A549 (cell line): Measurements from ENCODE around the gene UBXN2A. TPM values are rescaled to one million over a fixed set of nuclear protein-coding genes. Genes with fewer than 3 reads are reported as not detected.

Experiments
- ATAC-seq, 2 experiments: fragments of 200-7000 bp in 1 of 2; fragments of >200 bp in 1 of 2; cut with Nextera tagmentation in 1 of 2; cut with Tn5 transposase in 1 of 2; 3 replicates each; pipeline versions ENCODE4 v1.8.0 to v1.9.1; 2018 to 2020; ENCODE audit warnings: mild to moderate bottlenecking in 1 of 2, moderate library complexity in 1 of 2
- CTCF ChIA-PET: fragments of 300-600 bp; sonication (Branson Sonifier 250); formaldehyde crosslinking; extraction: SDS; loops from one replicate; lab custom pipeline; 2021; ENCODE audit warnings: antibody characterized with exemption, inconsistent platforms; lab: Yijun Ruan, JAX
- POLR2A ChIA-PET: fragments of 350-600 bp; formaldehyde crosslinking; extraction: SDS; loops from one replicate; lab custom pipeline; 2021; ENCODE audit warnings: antibody characterized with exemption, inconsistent platforms; lab: Yijun Ruan, JAX
- DNase-seq, 2 experiments: peaks; one replicate each; pipeline versions ENCODE4 v3.0.0 to v3.0.0-alpha.2; 2011 to 2016; ENCODE audit warnings: low read depth in 1 of 2, low spot score in 1 of 2
- FAIRE-seq: peaks from 2 replicates; lab custom pipeline; 2011; peaks lifted over from hg19 to GRCh38; lab: Jason Lieb, UNC
- H3K27ac ChIP-seq, 2 experiments: fragments of >200 bp; sonication (Bioruptor Twin); formaldehyde crosslinking; 3 replicates each; pipeline ENCODE4 v1.5.1; 2016 to 2017
- H3K4me1 ChIP-seq: fragments of >200 bp; sonication (Bioruptor Twin); formaldehyde crosslinking; 3 replicates; pipeline ENCODE4 v1.6.1; 2016
- H3K4me2 ChIP-seq: fragments of >200 bp; sonication (Bioruptor Twin); formaldehyde crosslinking; 3 replicates; pipeline ENCODE4 v1.6.1; 2016
- H3K4me3 ChIP-seq: fragments of >200 bp; sonication (Bioruptor Twin); formaldehyde crosslinking; 3 replicates; pipeline ENCODE4 v1.5.1; 2016
- H3K9me3 ChIP-seq: fragments of >200 bp; sonication (Bioruptor Twin); formaldehyde crosslinking; 3 replicates; pipeline ENCODE4 v1.6.1; 2016
- BHLHE40 ChIP-seq: IDR thresholded peaks from 2 replicates; pipeline ENCODE4 v1.6.1; 2012; ENCODE audit warnings: low read depth, low read length, inconsistent platforms
- CBX8 ChIP-seq: fragments of 200-600 bp; sonication (generic); IDR thresholded peaks from 2 replicates; pipeline ENCODE4 v1.6.1; 2016
- CHD2 ChIP-seq: fragments of 150-350 bp; IDR thresholded peaks from 2 replicates; pipeline ENCODE4 v1.6.1; 2014; ENCODE audit warnings: low read length; ENCODE audit not compliant: partially characterized antibody
- CHD4 ChIP-seq: fragments of 200-600 bp; sonication (generic); IDR thresholded peaks from 2 replicates; pipeline ENCODE4 v1.6.1; 2016; ENCODE audit warnings: antibody characterized with exemption, mild to moderate bottlenecking, borderline replicate concordance
- EHMT2 ChIP-seq: fragments of 200-600 bp; sonication (generic); IDR thresholded peaks from 2 replicates; pipeline ENCODE4 v1.6.1; 2016; ENCODE audit warnings: antibody characterized with exemption, low read depth, mild to moderate bottlenecking, moderate library complexity
- EP300 ChIP-seq, 2 experiments: fragments of >200 bp; sonication (Bioruptor Twin); formaldehyde crosslinking; IDR thresholded peaks; 2 replicates in 1 of 2; 3 replicates in 1 of 2; pipeline ENCODE4 v1.6.1; 2016 to 2017
- FOSL2 ChIP-seq, 2 experiments: fragments of 450-650 bp in 1 of 2; fragments of >200 bp in 1 of 2; sonication (Bioruptor Twin) in 1 of 2; formaldehyde crosslinking; IDR thresholded peaks; 2 replicates each; pipeline versions ENCODE4 v1.5.0 to v1.6.1; 2016 to 2020; ENCODE audit warnings: mild to moderate bottlenecking in 1 of 2, moderate library complexity in 1 of 2
- HDAC2 ChIP-seq: fragments of 200-600 bp; sonication (generic); IDR thresholded peaks from 2 replicates; pipeline ENCODE4 v1.6.1; 2016
- HEYL ChIP-seq: fragments of 250-450 bp; sonication (Bioruptor Pico); IDR thresholded peaks from 2 replicates; pipeline ENCODE4 v1.8.0; 2021; ENCODE audit warnings: mild to moderate bottlenecking, moderate library complexity
- HOXA7 ChIP-seq: fragments of 250-450 bp; sonication (Bioruptor Pico); IDR thresholded peaks from 2 replicates; pipeline ENCODE4 v1.5.0; 2020; ENCODE audit warnings: mild to moderate bottlenecking, moderate library complexity
- JUNB ChIP-seq: fragments of >200 bp; sonication (Bioruptor Twin); formaldehyde crosslinking; IDR thresholded peaks from 2 replicates; pipeline ENCODE4 v1.6.1; 2016
- KDM1A ChIP-seq: fragments of 200-600 bp; sonication (generic); IDR thresholded peaks from 2 replicates; pipeline ENCODE4 v1.6.1; 2016; ENCODE audit warnings: low read depth, mild to moderate bottlenecking
- KDM5A ChIP-seq: fragments of 200-600 bp; sonication (generic); IDR thresholded peaks from 2 replicates; pipeline ENCODE4 v1.6.1; 2016; ENCODE audit warnings: antibody characterized with exemption, mild to moderate bottlenecking
- MAFK ChIP-seq: fragments of 450-650 bp; IDR thresholded peaks from 2 replicates; pipeline ENCODE4 v1.6.1; 2014; ENCODE audit not compliant: partially characterized antibody
- MAZ ChIP-seq: fragments of 150-350 bp; IDR thresholded peaks from 2 replicates; pipeline ENCODE4 v1.6.1; 2014; ENCODE audit warnings: antibody characterized with exemption, low read depth, low read length, borderline replicate concordance
- MYC ChIP-seq: IDR thresholded peaks from 2 replicates; pipeline ENCODE4 v1.6.1; 2012; ENCODE audit warnings: mild to moderate bottlenecking, inconsistent platforms, low read length, improper control_type of control experiment, borderline replicate concordance
- PHF8 ChIP-seq: fragments of 200-600 bp; sonication (generic); IDR thresholded peaks from 2 replicates; pipeline ENCODE4 v1.6.1; 2016; ENCODE audit warnings: low read depth, mild to moderate bottlenecking, antibody characterized with exemption, moderate library complexity, borderline replicate concordance
- POLR2AphosphoS2 ChIP-seq: conservative IDR thresholded peaks from 2 replicates; pipeline ENCODE4 v1.6.1; 2012; ENCODE audit warnings: low read length, improper control_type of control experiment, inconsistent platforms
- RAD21 ChIP-seq, 2 experiments: fragments of >200 bp in 1 of 2; sonication (Bioruptor Twin) in 1 of 2; formaldehyde crosslinking in 1 of 2; IDR thresholded peaks in 1 of 2; conservative IDR thresholded peaks in 1 of 2; 2 replicates in 1 of 2; 3 replicates in 1 of 2; pipeline ENCODE4 v1.6.1; 2012 to 2018; ENCODE audit warnings: inconsistent platforms in 1 of 2
- RARB ChIP-seq: fragments of 250-450 bp; sonication (Bioruptor Pico); IDR thresholded peaks from 2 replicates; pipeline ENCODE4 v1.8.0; 2021; ENCODE audit warnings: mild to moderate bottlenecking, moderate library complexity
- RCOR1 ChIP-seq: fragments of 150-350 bp; IDR thresholded peaks from 2 replicates; pipeline ENCODE4 v1.6.1; 2014; ENCODE audit warnings: antibody characterized with exemption, low read length, low read depth
- RNF2 ChIP-seq: fragments of 200-600 bp; sonication (generic); IDR thresholded peaks from 2 replicates; pipeline ENCODE4 v1.6.1; 2016; ENCODE audit warnings: low read depth, mild to moderate bottlenecking, antibody characterized with exemption, moderate library complexity, borderline replicate concordance
- SREBF2 ChIP-seq: fragments of 450-650 bp; IDR thresholded peaks from 2 replicates; pipeline ENCODE4 v1.6.1; 2014; ENCODE audit warnings: mild to moderate bottlenecking, moderate library complexity
- TFCP2L1 ChIP-seq: fragments of 250-450 bp; sonication (Bioruptor Pico); IDR thresholded peaks from 2 replicates; pipeline ENCODE4 v1.5.0; 2021; ENCODE audit warnings: mild to moderate bottlenecking
- TP53 ChIP-seq: fragments of 250-450 bp; sonication (Bioruptor Pico); IDR thresholded peaks from 2 replicates; pipeline ENCODE4 v1.5.0; 2021; ENCODE audit warnings: mild to moderate bottlenecking, moderate library complexity
- ZFP36 ChIP-seq: fragments of 450-650 bp; IDR thresholded peaks from 2 replicates; pipeline ENCODE4 v1.6.1; 2014; ENCODE audit warnings: borderline replicate concordance; ENCODE audit not compliant: partially characterized antibody
- ZNF302 ChIP-seq: fragments of 250-450 bp; sonication (Bioruptor Pico); IDR thresholded peaks from 2 replicates; pipeline ENCODE4 v1.9.0; 2021; ENCODE audit warnings: inconsistent platforms, mild to moderate bottlenecking, moderate library complexity
- WGBS: methylation state at CpG from one replicate; pipeline ENCODE4 v1.1.6; 2017; ENCODE audit errors: missing lambda C conversion rate; 5-methylcytosine and 5-hydroxymethylcytosine counted together
- polyA minus RNA-seq: library from RNA; depleted of rRNA, polyadenylated mRNA; stranded (reverse); fragments of >200 nt; gene quantifications from 2 replicates; pipeline ENCODE4 v1.2.3, GENCODE V29; 2011; rRNA and poly(A)+ RNA removed
- polyA plus RNA-seq, 4 experiments: library from polyadenylated mRNA; depleted of rRNA in 3 of 4; stranded (reverse); fragments of >200 nt; fragmentation: RNase III in 1 of 4; extraction: RNeasy Plus Mini Kit Qiagen cat#74134 plus additional on column Dnase treatment in 1 of 4; gene quantifications; 2 replicates in 3 of 4; 3 replicates in 1 of 4; pipeline ENCODE4 v1.2.3, GENCODE V29; 2011 to 2017
- TF ChIP-seq, protein P1 (sequence below): fragments of >200 bp; sonication (Bioruptor Twin); formaldehyde crosslinking; IDR thresholded peaks from 3 replicates; pipeline ENCODE4 v1.5.1; 2016
- TF ChIP-seq, protein P2 (sequence below): IDR thresholded peaks from 2 replicates; pipeline ENCODE4 v1.6.1; 2012
- TF ChIP-seq, protein P3 (sequence below): fragments of 150-350 bp; IDR thresholded peaks from 2 replicates; pipeline ENCODE4 v1.6.1; 2014; ENCODE audit warnings: low read depth, mild to moderate bottlenecking, low read length
- TF ChIP-seq, protein P4 (sequence below): fragments of 450-650 bp; IDR thresholded peaks from 2 replicates; pipeline ENCODE4 v1.6.1; 2014; ENCODE audit warnings: antibody characterized with exemption
- TF ChIP-seq, protein P5 (sequence below): fragments of >200 bp; sonication (Bioruptor Twin); formaldehyde crosslinking; IDR thresholded peaks from 2 replicates; pipeline ENCODE4 v1.6.1; 2016
- TF ChIP-seq, protein P6 (sequence below): IDR thresholded peaks from 2 replicates; pipeline ENCODE4 v1.6.1; 2012

The UBXN2A gene, protein sequence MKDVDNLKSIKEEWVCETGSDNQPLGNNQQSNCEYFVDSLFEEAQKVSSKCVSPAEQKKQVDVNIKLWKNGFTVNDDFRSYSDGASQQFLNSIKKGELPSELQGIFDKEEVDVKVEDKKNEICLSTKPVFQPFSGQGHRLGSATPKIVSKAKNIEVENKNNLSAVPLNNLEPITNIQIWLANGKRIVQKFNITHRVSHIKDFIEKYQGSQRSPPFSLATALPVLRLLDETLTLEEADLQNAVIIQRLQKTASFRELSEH
- polyA plus RNA-seq (2011; rRNA removed) (18.3 and 25.4 TPM in 2 replicates), polyA plus RNA-seq (2017; fragmentation: RNase III; extraction: RNeasy Plus Mini Kit Qiagen cat#74134 plus additional on column Dnase treatment) (13.7 to 15.6 TPM (median 15.5 TPM) in 3 replicates), polyA minus RNA-seq (3.9 and 4.9 TPM in 2 replicates)
- 6.2 and 7.2 TPM in 2 replicates for polyA plus RNA-seq (2012; cell fraction: cytosol; rRNA removed)
- 1.2 and 2.2 TPM in 2 replicates for polyA plus RNA-seq (2012; cell fraction: nucleus; rRNA removed)

DNA sequence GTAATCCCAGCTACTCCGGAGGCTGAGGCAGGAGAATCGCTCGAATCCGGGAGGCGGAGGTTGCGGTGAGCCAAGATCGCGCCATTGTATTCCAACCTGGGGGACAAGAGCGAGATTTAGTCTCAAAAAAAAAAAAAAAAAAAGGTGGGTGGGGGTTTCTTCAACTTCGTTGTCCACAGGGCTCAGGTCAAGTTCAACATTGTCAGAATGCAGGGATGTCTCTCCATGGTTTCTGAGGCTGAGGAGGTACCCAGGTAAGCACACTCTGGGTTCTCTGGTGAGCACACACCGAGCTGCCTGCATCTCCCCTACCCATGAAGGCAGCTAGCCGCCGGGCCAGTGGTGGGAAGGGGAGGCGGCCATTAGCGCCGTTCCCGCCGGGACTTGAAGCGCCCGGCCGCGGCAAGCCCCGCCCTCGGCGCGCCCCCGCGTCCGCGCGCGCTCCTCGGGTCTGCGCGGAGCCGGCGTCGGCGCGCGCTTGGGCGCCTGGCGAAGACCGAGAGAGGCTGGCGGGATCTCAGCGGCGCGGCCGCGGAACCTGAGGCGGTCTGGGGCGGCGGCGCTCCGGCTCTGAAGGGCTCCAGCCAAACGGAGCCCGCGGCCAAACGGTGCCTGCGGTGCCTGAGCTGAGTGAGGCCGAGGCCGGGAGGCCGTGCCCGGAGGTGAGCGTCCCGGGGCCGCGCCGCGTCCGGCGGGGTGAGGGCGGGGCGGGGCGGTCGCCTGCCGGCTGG lies at the start of gene UBXN2A:
Gene UBXN2A, plus strand, starts transcription at position 477 of the 731 bp plus-strand sequence. CDS start 17,852 bp downstream, outside the sequence.
- H3K4me3 ChIP-seq: peak within 1 kb of the TSS; percentile 63
- H3K9me3 ChIP-seq: no peaks in the 10 kb centered on the region
- H3K4me1 ChIP-seq: peaks cover 23% of the 10 kb centered on the region
- ChIA-PET POLR2A (interaction anchor here (0.6 to 4.5 kb wide), 8 partner anchors 8 to 420 kb away, joined by 3 to 43 read pairs (median 4); partner anchors contain the start of genes ATAD2B, ITSN2, TP53I3 and WDCP), CTCF (interaction anchor here (0.6 to 6.0 kb wide), 5 partner anchors 13 to 363 kb away, joined by 3 to 37 read pairs (median 3); partner anchors contain the start of gene ATAD2B)
- 2% methylated on average over 28 of the region's 77 CpGs for WGBS
- peak within 1 kb of the TSS; percentile 76 for H3K4me2 ChIP-seq
- H3K27ac ChIP-seq: peak within 1 kb of the TSS; percentile 96 to 98
- peak; percentile 88 to 90 for ATAC-seq
- FAIRE-seq: no peak
- peak; percentile 85 to 89 for DNase-seq
- TF ChIP-seq MYC: no peak
- TF ChIP-seq MAZ: no peak
- TF ChIP-seq HDAC2: no peak
- TF ChIP-seq, protein P1, sequence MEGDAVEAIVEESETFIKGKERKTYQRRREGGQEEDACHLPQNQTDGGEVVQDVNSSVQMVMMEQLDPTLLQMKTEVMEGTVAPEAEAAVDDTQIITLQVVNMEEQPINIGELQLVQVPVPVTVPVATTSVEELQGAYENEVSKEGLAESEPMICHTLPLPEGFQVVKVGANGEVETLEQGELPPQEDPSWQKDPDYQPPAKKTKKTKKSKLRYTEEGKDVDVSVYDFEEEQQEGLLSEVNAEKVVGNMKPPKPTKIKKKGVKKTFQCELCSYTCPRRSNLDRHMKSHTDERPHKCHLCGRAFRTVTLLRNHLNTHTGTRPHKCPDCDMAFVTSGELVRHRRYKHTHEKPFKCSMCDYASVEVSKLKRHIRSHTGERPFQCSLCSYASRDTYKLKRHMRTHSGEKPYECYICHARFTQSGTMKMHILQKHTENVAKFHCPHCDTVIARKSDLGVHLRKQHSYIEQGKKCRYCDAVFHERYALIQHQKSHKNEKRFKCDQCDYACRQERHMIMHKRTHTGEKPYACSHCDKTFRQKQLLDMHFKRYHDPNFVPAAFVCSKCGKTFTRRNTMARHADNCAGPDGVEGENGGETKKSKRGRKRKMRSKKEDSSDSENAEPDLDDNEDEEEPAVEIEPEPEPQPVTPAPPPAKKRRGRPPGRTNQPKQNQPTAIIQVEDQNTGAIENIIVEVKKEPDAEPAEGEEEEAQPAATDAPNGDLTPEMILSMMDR: no peak
- TF ChIP-seq, protein P2, sequence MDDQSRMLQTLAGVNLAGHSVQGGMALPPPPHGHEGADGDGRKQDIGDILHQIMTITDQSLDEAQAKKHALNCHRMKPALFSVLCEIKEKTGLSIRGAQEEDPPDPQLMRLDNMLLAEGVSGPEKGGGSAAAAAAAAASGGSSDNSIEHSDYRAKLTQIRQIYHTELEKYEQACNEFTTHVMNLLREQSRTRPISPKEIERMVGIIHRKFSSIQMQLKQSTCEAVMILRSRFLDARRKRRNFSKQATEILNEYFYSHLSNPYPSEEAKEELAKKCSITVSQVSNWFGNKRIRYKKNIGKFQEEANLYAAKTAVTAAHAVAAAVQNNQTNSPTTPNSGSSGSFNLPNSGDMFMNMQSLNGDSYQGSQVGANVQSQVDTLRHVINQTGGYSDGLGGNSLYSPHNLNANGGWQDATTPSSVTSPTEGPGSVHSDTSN: no peak
- no peak for TF ChIP-seq EHMT2
- TF ChIP-seq PHF8: peak; percentile 51; the same call in 1 of the 2 replicates
- TF ChIP-seq TP53 (CRISPR knock-in tag): peak; percentile 72; the same call in 1 of the 2 replicates
- no peak for TF ChIP-seq RARB (CRISPR knock-in tag)
- TF ChIP-seq HOXA7 (CRISPR knock-in tag): no peak
- TF ChIP-seq, protein P3, sequence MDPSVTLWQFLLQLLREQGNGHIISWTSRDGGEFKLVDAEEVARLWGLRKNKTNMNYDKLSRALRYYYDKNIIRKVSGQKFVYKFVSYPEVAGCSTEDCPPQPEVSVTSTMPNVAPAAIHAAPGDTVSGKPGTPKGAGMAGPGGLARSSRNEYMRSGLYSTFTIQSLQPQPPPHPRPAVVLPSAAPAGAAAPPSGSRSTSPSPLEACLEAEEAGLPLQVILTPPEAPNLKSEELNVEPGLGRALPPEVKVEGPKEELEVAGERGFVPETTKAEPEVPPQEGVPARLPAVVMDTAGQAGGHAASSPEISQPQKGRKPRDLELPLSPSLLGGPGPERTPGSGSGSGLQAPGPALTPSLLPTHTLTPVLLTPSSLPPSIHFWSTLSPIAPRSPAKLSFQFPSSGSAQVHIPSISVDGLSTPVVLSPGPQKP: no peak
- no peak for TF ChIP-seq SREBF2
- no peak for TF ChIP-seq EP300 (IDR thresholded peaks at IDR 0.05)
- no peak for TF ChIP-seq BHLHE40
- TF ChIP-seq RNF2: no peak
- TF ChIP-seq POLR2AphosphoS2: no peak
- TF ChIP-seq HEYL (CRISPR knock-in tag): no peak
- TF ChIP-seq CBX8: no peak
- no peak for TF ChIP-seq TFCP2L1 (CRISPR knock-in tag)
- TF ChIP-seq ZFP36: no peak
- TF ChIP-seq, protein P4, sequence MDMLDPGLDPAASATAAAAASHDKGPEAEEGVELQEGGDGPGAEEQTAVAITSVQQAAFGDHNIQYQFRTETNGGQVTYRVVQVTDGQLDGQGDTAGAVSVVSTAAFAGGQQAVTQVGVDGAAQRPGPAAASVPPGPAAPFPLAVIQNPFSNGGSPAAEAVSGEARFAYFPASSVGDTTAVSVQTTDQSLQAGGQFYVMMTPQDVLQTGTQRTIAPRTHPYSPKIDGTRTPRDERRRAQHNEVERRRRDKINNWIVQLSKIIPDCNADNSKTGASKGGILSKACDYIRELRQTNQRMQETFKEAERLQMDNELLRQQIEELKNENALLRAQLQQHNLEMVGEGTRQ: no peak
- peak; percentile 32 for TF ChIP-seq CHD2
- TF ChIP-seq RAD21 (conservative IDR thresholded peaks at IDR 0.05 in 1 of 2, IDR thresholded peaks at IDR 0.05 in 1 of 2): no peak; a peak in 1 of 5 replicates
- TF ChIP-seq KDM1A: no peak
- TF ChIP-seq ZNF302 (CRISPR knock-in tag): no peak
- TF ChIP-seq, protein P5, sequence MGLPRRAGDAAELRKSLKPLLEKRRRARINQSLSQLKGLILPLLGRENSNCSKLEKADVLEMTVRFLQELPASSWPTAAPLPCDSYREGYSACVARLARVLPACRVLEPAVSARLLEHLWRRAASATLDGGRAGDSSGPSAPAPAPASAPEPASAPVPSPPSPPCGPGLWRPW: no peak
- TF ChIP-seq MAFK: no peak
- no peak; the same call in 1 of the 2 replicates for TF ChIP-seq KDM5A
- no peak for TF ChIP-seq FOSL2 (IDR thresholded peaks at IDR 0.05)
- TF ChIP-seq FOSL2 (CRISPR knock-in tag; IDR thresholded peaks at IDR 0.05): no peak
- TF ChIP-seq, protein P6, sequence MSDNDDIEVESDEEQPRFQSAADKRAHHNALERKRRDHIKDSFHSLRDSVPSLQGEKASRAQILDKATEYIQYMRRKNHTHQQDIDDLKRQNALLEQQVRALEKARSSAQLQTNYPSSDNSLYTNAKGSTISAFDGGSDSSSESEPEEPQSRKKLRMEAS: peak; percentile 45; the same call in 1 of the 2 replicates
- TF ChIP-seq RCOR1: no peak
- TF ChIP-seq CHD4: no peak
- TF ChIP-seq JUNB: no peak
